Suprapubic skin (tissue), 4 donors: ENCODE results near the gene OSM.

Source experiments
- CTCF ChIP-seq, 2 donors: fragments of 200-600 bp in 1 of 2; fragments of 450-650 bp in 1 of 2; sonication (generic) in 1 of 2; IDR thresholded peaks; one replicate each; pipeline ENCODE4 v1.5.1; 2016 to 2019; ENCODE audit warnings: antibody characterized with exemption in 2 of 2, mild to moderate bottlenecking in 1 of 2, moderate library complexity in 1 of 2
- EP300 ChIP-seq: sonication (generic); formaldehyde crosslinking; IDR thresholded peaks from one replicate; pipeline ENCODE4 v1.6.1; 2017; ENCODE audit warnings: antibody characterized with exemption
- POLR2AphosphoS5 ChIP-seq, 3 donors: sonication (generic); formaldehyde crosslinking; IDR thresholded peaks; one replicate each; pipeline ENCODE4 v1.6.1; 2017; ENCODE audit warnings: antibody characterized with exemption in 3 of 3

GRCh38 chr22:30248484-30248883 lies 18.2 kb downstream of the OSM start:
- TF ChIP-seq CTCF (IDR thresholded peaks at IDR 0.05) (no peak), POLR2AphosphoS5 (IDR thresholded peaks at IDR 0.05) (no peak), EP300 (no peak)
